HG02884 (cell line): ENCODE measurements around the gene CNTN4.

Source experiments
- ATAC-seq: cut with Tn5 transposase; IDR thresholded peaks from one replicate; pipeline ENCODE4 v1.9.1; 2021; ENCODE audit warnings: mild to moderate bottlenecking, moderate library complexity; ENCODE audit not compliant: unreplicated experiment

The CNTN4 gene

DNA sequence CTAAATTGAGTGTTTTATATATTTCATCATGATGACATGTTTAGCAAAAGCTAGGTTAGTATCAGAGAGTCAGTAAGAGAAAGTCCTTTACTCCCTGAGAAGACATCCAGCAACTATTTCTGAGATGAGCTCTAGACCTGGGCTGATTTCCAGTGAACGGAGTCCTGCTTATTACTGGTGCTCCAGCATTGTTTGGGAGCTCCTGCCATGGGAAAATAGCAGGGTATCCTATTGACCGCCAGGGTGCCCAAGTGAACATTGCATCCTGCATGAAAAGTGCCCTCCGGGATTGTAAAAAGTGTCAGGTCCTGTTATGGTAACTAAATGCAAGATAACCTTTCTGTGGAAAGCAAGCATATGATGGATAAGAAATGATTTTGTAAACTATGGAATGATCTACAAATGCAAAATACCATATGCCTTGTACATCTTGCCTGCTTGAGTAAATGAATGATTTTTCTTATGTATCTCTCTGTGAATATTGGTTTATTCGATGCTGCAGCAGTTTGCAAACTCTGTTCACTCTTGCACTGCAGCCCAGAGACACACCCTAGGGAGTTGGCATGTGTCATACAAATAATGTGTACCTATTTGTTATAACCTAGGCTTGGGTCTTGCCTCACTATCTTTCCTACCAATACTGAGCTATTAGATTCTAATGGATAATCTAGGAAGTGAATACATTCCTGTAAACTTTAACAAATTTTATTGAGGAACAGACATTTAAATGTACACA lies 914.8 kb downstream of the CNTN4 start:
- no peak for ATAC-seq

DNA sequence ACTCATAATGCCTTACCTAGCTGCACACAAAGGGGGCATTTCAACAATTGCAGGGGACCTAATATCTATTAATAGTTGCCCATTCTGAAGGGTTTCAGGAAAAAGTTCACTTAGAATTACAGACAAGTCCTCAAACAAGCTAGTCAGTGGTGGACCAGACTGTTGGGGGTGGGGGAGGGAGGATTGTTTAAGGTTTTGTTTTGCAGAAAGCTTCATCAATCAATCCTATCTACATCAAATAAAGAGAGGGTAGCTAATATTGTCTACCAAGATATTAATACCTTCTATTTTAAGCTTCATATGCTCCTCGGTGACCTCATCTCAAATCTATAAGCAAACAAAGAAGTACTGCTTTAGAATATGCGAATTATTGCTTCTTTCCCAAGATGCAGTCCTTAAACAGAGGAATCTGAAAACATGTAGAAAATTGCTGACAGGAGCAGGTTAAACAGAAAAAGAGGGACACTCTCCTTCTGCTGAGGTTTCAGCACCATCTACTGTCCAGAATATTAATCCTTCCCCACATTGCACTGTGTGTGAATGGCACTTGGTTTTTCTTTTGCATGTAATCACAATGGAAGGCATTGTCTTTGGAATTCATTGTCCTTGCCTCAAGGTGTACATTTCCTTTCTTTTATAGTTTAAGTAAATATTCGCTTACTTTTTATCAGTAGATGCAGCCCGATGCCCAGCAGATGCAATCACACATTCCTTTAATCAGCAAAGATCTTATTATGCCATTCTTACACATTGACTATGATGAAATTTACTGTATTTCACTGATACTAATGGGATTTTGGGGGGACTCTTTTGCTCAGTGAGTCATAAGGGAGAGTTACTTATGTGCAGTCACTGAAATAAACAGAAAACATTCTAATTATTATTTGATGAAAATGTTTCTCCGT lies 916.8 kb downstream of the CNTN4 start:
- ATAC-seq: peak; percentile 86

DNA sequence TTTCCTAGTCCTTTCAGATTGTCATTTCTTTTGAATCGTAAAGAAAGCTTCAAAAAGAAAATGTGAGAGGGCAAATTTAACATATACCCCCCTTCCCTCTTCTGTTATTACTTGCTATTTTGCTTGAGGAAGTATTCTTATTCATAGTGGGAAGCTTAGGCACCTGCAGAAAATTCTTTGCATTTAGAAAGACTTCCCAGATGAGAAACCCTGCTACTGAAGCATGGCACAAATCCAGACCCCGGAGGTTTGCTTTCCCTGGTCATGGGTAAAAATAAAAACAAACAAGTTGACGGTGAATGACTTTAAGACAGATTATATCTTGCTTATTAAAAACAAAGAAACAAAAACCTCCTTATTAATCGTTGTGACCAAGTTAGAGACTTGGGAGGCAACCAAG lies 917.6 kb downstream of the CNTN4 start:
- no peak for ATAC-seq

DNA sequence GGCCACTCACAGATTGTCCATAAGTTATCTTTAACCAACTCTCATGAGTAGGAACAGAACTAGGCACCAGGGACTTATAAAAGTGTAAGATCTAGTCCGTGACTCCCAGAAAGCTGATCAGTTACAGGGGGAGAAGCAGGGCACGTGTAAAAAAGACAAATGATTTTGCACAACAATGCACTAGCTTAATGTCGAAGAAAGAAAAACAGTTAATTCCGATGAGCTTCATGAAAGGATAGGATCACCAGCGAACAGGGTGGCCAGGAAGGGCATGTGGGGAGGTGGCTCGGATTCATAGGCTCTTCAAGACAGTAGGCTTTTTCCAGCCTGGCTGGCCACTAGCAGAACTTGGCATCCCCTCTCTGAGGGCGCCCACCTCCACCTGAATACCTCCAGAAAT lies 921.5 kb downstream of the CNTN4 start:
- ATAC-seq: no peak

DNA sequence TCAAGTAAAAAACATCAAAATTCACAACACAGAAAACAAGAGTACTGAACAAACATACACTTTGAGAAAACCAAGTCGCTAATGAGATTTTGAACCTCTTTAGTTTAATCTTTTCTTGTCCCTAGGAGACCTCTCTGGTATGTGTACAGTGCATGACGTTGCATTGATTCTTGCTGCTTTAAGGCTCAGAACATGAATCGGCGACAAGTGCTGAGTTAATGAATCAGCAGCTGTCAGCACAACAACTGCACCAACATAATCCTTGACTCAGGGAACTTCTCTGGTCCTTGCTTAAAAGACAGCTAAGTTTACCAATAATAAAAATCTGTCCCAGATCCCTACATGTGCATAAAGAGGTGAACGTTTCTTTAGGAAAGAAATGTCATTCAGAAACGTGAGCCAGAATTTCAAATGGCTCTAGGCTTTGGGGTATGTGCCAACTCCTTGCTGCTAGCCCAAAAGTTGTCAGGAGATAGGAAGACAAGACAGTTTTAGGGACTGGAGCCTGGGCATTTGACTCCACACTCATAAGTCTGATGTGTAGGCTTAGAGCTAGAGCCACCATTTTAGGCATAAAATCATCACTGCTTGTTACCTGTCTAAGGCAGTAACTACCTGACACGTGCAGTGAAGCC lies 924.6 kb downstream of the CNTN4 start:
- no peak for ATAC-seq

DNA sequence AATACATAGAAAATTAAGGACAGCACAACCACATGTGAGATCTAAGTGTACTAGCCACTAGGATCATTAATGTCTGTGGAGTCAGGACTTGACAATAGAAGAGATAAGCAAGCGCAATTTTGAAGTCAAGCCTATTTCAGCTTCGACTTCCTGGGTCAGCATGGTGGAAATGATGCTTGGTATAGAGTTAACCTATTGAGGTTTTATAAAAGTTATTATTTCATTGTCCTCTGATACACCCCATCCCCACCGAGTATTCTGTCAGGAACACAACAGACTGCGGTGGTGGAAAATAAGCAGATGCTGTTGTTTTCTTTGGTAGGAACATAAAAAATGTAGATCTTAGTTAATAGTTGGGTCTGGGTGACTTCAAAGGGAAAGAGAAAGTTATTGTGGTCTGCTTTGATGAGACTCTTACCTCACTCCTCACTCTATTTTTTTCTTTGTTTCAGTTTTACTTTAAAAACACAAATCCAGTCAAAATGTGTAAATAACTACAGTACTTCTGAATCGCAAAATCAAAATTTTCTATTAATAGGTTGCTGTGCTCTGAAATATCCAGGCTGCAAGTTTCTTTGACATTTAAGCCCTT lies 929.4 kb downstream of the CNTN4 start:
- peak; percentile 96 for ATAC-seq

DNA sequence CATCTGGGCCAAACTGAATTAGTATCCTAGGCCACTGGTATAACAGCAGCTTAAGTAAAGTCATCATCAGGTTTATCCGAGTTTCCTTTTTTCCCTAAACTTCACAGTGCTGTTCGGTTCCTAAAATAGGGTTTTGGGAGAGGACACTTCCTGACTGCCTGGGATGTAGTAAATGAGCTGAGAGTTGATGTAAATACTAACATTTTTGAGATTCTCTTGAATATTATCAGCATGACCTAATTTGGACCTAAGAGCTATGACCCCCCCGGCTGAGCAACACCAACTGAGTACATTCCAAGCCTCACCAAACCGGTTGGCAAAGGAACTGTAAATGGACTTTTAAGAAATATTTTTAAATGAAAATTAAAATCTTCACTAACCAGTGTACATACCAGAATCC lies 932.7 kb downstream of the CNTN4 start:
- no peak for ATAC-seq

DNA sequence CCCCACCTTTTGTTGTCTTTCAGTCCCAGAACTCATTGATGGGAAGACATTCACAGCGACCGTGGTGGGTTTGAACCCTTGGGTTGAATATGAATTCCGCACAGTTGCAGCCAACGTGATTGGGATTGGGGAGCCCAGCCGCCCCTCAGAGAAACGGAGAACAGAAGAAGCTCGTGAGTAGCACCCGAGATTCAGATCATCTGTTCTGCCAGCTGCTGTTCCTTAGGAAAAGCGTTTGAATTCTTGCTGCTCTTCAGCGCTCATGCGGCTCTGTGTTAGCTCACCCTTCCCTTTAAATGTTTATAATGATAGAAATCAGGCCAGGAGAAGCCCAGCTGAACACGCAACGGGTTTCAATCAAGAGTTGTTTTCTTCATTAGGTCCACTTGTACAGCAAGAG lies 938.5 kb downstream of the CNTN4 start:
- no peak for ATAC-seq

DNA sequence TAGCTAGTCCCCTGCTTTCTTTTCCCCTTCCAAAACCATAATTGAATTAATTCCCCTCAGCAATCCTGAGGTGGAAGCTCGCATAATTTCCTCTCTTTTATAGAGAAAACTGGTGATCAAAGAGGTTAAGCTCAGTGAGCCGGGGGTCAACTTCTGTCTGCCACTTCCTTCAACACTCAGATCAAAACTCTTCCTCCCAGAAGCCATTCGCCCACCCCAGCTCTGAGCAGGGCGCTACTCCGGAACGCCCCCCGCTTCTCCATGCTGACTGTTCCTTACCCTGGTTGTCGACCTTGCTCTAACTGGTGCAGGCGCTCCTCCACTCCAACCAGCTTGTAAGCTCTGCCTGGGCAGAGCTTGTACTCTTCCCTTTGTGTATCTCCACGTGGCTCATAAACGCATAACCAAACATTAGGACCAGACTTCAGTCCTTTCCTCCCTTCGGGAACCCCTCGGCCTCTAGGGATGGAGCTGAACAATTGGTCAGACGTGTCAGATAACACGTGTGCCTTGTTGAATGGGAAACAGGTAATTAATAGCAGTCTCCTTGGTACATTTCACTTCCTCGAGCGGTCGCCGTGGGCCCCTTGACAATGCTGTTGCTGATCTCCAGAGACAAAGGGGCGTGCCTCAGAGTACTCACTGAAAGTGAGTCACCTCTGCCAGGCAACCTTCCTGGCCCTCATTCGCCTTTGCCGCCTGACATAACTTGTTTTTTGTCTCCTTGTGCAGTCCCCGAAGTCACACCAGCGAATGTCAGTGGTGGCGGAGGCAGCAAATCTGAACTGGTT lies 939.7 kb downstream of the CNTN4 start:
- no peak for ATAC-seq

DNA sequence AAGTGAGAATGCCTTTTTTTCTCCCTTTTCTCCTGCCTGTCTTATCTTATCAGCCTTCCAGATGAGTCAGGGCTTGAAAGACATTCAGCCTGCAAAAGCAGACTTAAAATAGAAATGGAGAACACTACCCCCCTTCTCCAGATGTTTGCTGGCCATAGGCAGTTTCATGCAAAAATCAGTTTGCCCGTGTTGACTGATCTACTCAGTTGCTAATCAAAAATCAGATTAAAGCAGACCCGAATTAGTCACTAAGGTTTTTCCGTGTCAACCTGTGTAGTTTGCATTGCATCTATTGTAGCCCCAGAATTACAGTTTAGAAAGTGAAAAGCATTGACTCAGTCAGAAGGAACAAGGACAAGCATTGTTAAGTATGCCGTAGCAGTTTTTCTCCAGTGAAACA lies 955.3 kb downstream of the CNTN4 start:
- ATAC-seq: no peak

DNA sequence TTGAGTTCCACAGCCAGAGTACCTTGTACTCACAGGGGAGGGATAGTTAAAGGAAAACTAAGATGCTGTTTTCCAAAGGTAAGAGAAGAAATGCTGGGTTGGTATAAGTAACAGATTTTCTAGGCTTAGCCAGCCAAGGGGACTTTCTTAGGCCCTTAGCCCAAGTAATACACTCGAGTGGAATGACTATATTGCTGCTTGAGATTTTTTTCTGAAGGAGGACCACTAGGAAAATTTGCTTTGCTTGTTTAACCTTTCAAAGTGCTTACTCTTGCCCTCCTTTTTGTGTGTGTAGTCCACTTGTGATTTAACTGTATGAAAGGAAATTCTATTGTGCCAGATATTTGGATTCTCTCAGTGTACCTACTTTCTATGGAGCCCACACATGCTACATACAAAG lies 961.0 kb downstream of the CNTN4 start:
- no peak for ATAC-seq

DNA sequence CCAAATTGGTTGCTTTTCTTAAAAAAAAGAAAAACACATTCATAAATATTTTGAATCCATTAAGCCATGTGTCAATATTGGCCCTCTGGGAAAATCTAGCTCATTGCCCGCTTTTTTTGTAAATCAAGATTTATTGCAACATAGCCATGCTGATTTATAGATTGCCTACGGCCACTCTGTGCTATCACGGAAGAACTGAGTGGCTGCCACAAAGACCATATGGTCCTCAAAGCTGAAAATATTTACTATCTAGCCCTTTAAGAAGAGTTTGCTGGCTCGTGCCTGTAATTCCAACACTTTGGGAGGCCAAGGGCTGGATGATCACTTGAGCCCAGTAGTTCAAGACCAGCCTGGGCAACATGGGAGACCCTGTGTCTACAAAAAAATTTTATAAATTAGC lies 965.6 kb downstream of the CNTN4 start:
- no peak for ATAC-seq

DNA sequence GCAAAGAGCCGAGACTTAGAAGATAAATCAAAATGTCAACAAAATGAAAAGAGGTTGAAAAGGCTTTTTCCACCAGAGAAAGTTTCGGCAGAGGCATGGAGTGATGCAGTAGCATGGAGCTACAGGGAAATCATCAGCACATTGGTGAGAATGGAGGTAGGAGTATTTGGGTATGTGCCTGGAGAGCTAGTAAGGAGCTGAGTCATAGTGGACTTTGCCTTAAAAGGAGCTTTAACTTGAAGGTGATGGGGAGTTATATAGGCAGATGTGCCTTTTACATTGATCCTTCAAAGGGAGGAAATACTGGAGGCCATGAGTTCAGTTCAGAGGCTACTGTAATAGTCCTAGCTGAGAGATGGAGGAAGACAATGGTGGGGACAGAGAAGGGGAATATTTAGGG lies 967.2 kb downstream of the CNTN4 start:
- ATAC-seq: peak; percentile 61

DNA sequence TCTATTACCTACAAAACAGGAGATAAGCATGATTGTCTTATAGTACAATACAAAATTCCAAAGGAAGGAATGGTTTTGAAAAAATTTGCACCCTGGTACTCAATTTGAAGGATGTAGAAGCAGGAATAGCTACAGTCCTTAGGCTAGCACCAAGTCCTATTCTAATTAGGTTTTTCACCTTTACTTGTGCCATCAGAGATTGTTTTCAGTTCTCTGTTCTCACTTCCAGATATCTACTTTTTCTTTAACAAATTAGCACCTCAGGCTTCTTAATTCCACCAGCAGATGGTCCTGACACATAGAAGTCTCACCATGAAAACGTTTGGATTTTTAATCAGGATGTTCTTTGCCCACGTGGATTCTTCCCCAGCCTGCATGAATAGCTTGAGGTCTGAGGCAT lies 967.7 kb downstream of the CNTN4 start:
- peak; percentile 65 for ATAC-seq

DNA sequence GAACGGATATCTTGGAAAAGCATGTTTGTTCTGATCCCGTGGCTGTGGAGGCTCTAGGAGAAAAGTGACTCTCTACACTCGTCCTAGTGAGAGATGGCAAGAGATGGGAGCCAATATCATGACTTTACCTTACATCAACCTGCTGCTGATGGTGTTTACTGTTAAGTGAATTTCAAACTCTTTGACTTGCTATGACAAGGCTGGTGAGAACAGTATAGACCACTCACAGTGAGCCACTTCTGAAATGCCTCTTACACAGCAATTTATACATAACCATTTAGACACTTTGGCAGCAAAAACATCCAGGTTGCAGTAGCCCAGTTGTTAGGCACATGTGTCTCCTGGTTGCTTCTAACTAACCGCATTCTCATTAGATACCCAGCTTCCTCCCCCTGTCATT lies 968.2 kb downstream of the CNTN4 start:
- no peak for ATAC-seq

DNA sequence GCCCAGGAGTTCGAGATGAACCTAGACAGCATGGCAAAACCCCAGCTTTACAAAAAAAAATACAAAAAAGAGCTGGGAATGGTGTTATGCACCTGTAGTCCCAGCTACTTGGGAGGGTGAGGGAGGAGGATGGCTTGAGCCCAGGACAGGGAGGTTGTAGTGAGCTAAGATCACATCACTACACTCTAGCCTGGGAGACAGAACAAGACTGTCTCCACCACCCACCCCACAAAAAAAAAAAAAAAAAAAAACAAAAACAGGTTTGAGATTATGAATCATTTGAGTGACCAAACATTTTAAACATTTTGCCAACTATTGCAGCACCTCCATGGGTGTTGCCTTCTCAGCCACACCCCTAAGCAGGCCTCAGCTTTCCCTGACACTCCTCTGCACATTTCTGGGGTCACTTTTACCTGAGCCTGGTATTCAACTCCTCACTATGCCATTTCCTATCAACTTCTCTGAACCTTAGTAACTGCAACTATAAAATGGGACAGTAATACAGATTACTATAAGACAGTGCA lies 969.8 kb downstream of the CNTN4 start:
- no peak for ATAC-seq

DNA sequence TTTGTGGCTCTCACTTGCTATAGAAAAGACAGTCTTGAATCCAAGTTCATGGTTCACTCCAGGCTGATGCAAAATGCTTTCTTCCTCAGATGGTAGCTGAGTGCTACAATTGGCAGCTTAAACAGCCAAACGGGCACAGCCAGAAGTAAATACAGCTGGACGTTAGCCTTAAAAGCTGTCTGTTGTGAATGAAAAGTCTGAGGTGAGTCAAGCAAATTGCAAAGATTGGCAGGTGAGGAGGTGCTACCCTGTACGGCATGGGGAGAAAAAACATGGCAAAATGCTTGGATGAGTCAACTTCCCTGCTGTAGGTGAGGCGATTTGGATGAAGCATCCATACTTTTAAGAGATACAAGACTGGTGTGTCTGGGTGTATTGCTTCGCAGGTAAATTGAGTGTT lies 971.1 kb downstream of the CNTN4 start:
- ATAC-seq: no peak

DNA sequence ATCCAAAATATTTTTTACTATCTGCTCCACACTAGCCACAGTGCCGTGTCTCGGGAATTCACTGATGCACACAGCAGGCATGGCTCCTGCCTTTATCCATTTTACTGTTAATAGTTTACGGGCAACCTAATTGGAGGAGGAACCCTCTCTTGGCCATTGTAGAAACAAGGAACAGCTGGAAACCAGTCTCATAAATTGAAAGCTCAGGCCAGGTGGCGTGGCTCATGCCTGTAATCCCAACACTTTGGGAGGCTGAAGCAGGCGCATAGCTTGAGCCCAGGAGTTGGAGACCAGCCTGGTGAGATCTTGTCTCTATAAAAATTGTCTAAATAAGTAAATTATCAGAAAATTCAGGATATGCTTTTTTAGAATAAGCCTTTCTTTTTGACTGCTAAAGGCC lies 972.5 kb downstream of the CNTN4 start:
- ATAC-seq: no peak

DNA sequence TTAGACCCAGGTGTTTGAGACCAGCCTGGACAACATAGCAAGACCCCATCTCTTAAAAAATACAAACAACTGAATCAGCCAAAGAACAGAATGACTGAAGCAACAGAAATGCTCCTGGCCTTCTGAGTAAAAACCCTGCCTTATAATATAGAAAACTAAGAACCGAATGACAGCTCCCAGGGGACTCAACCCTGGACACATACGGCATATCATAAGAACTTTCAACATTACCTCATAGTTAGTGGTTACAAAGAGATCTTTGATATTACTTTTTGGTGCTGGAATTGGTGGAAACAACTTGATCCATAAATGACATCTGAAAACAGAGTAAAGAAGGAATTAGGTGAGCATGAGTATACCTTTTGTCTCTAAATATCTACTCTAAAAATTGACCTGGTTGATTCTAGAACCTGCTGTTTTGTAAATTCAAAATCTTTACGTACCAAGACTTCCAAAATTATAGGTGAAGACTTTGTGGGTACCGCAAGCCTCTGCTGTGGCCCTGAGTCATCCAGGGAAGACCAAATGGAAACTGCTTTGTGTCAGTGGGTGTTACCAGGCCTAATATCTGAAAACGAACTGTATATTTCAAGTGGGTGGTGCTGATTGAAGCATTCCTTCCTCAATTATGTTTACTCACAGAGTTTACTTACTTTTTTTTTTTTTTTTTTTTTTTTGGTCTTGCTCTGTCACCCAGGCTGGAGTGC lies 976.0 kb downstream of the CNTN4 start:
- ATAC-seq: peak; percentile 86

DNA sequence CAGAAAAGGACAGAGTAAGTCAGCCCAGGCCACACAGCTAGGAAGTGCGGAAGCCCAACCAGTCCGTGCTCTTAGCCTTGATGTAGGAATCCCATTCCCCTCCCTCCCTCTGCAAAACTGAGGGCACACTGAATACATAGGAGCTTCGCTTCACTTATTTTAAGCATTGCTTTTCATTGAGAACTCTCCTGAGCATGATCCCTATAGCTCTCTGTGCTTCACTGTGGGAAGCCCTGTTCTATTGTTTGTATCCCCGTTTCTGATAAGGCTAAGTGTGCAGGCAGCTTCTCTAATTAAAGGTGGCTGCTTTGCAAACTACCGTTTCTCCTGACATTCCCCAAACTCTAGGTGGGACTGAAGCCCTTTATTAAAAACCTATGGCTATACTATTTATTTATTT lies 981.6 kb downstream of the CNTN4 start:
- ATAC-seq: no peak
